Measurements from ENCODE around the gene NIP7. TPM values are rescaled to one million over a fixed set of nuclear protein-coding genes. Genes with fewer than 3 reads are reported as not detected.

NIP7 gene
- total and polyA plus RNA-seq, 2 donors from 2014 or later = 9.9 to 20.2 TPM

DNA sequence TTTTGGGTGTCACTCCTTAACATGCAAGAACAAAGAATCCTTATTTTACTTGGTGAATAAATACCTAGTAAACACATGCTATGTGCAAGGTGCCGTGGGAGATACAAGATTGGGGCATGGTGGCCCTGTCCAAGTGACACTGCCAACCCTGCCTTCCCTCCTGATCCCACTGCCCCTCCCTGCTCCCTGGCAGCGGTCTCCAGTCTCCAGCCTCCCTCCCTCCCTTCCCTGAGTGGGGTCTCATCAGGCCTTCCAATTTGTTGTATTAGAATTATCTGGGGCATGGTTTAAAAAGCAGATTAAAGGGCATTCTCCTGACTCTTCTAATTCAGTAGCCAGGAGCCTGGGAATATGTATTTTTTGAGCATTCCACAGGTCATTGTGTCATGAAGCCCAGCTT lies 24.5 kb downstream of the NIP7 start:
- DNase-seq (no peak), FAIRE-seq (no peak)
- Histone ChIP-seq H3K4me3 (ENCODE audit: low read length in 3 of 3) (no peak overlapping the region), H3K36me3 (ENCODE audit: control insufficient read depth in 2 of 3, insufficient read depth in 3 of 3, low read length in 3 of 3) (peaks cover 10 to 41% (median 26%) of the 10 kb centered on the region in 3 donors), H3K9ac (ENCODE audit: low read length in 3 of 3) (no peak overlapping the region), H3K4me1 (ENCODE audit: control insufficient read depth in 2 of 3, insufficient read depth in 2 of 3, low read depth in 1 of 3, low read length in 3 of 3) (no peaks in the 10 kb centered on the region), H3K27me3 (ENCODE audit: control insufficient read depth, insufficient read depth, low read length) (no peaks in the 10 kb centered on the region), H3K27ac (ENCODE audit: low read depth in 2 of 2, low read length in 2 of 2) (no peak overlapping the region), H3K9me3 (ENCODE audit: control insufficient read depth in 2 of 3, insufficient read depth in 1 of 3, low read length in 3 of 3) (no peaks in the 10 kb centered on the region)
- TF ChIP-seq, protein P1, sequence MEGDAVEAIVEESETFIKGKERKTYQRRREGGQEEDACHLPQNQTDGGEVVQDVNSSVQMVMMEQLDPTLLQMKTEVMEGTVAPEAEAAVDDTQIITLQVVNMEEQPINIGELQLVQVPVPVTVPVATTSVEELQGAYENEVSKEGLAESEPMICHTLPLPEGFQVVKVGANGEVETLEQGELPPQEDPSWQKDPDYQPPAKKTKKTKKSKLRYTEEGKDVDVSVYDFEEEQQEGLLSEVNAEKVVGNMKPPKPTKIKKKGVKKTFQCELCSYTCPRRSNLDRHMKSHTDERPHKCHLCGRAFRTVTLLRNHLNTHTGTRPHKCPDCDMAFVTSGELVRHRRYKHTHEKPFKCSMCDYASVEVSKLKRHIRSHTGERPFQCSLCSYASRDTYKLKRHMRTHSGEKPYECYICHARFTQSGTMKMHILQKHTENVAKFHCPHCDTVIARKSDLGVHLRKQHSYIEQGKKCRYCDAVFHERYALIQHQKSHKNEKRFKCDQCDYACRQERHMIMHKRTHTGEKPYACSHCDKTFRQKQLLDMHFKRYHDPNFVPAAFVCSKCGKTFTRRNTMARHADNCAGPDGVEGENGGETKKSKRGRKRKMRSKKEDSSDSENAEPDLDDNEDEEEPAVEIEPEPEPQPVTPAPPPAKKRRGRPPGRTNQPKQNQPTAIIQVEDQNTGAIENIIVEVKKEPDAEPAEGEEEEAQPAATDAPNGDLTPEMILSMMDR (IDR thresholded peaks at IDR 0.05; ENCODE audit: borderline replicate concordance, extremely low read depth, insufficient read depth) = no peak
- intact Hi-C loops (cut with DNase I) = no loop called here

DNA sequence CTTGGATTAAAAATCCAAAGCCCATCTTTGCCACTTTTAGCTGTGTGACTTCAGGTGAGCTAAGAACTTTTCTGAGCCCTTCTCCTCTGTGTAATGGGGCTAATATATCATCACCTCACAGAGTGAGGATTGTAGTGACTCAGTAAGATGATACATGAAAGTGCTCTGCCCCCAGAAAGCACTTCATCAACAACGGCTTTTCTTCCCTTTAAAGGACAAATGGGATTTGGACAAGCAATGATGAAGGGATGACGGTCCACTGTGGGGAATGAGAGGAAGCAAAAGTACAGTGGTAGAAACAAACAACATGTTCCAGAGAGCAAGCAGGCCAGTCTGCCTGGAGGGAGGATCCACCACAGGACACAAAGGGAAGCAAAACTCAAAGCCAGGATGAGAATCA lies 26.3 kb downstream of the NIP7 start:
- H3K9me3 ChIP-seq (ENCODE audit: control insufficient read depth in 2 of 3, insufficient read depth in 1 of 3, low read length in 3 of 3) = no peaks in the 10 kb centered on the region
- DNase-seq (no peak), FAIRE-seq (no peak)
- H3K27me3 ChIP-seq (ENCODE audit: control insufficient read depth, insufficient read depth, low read length) = no peaks in the 10 kb centered on the region
- no peaks in the 10 kb centered on the region for H3K4me1 ChIP-seq (ENCODE audit: control insufficient read depth in 2 of 3, insufficient read depth in 2 of 3, low read depth in 1 of 3, low read length in 3 of 3)
- H3K4me3 ChIP-seq (ENCODE audit: low read length in 3 of 3) = no peak overlapping the region
- H3K36me3 ChIP-seq (ENCODE audit: control insufficient read depth in 2 of 3, insufficient read depth in 3 of 3, low read length in 3 of 3) = peaks cover 16 to 55% (median 38%) of the 10 kb centered on the region in 3 donors
- intact Hi-C loops (cut with DNase I) = no loop called here
- H3K27ac ChIP-seq (ENCODE audit: low read depth in 2 of 2, low read length in 2 of 2) = no peak overlapping the region
- no peak overlapping the region for H3K9ac ChIP-seq (ENCODE audit: low read length in 3 of 3)
- TF ChIP-seq, protein P1 (IDR thresholded peaks at IDR 0.05; ENCODE audit: borderline replicate concordance, extremely low read depth, insufficient read depth) = no peak

DNA sequence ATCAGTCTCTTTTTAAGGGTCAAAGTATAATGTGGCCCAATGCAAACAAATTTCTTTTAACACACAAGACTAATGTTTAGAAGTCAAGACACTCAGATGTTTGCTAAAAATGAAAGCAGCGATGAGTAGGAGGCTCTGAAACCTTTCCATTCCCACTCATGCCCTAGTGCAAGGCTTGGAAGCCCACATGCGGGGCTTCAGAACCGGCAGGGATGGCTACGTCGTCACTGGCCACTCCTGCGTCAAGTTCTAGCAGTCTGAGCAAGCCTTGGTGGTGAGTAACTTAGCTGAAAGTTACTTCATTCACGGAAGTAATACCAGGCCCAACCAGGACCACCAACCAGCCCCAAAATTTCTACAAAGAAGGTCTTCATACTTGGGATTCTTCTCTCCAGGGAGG lies 26.9 kb downstream of the NIP7 start:
- Histone ChIP-seq H3K36me3 (ENCODE audit: control insufficient read depth in 2 of 3, insufficient read depth in 3 of 3, low read length in 3 of 3) (peaks cover 16 to 56% (median 38%) of the 10 kb centered on the region in 3 donors), H3K9me3 (ENCODE audit: control insufficient read depth in 2 of 3, insufficient read depth in 1 of 3, low read length in 3 of 3) (no peaks in the 10 kb centered on the region)

More for the DNA sequence above, 26.9 kb downstream of the NIP7 start:
- Histone ChIP-seq H3K4me3 (ENCODE audit: low read length in 3 of 3) (no peak overlapping the region), H3K27ac (ENCODE audit: low read depth in 2 of 2, low read length in 2 of 2) (no peak overlapping the region), H3K9ac (ENCODE audit: low read length in 3 of 3) (no peak overlapping the region), H3K27me3 (ENCODE audit: control insufficient read depth, insufficient read depth, low read length) (no peaks in the 10 kb centered on the region), H3K4me1 (ENCODE audit: control insufficient read depth in 2 of 3, insufficient read depth in 2 of 3, low read depth in 1 of 3, low read length in 3 of 3) (no peaks in the 10 kb centered on the region)
- FAIRE-seq = no peak
- intact Hi-C loops (cut with DNase I) = no loop called here
- TF ChIP-seq, protein P1 (IDR thresholded peaks at IDR 0.05; ENCODE audit: borderline replicate concordance, extremely low read depth, insufficient read depth) = no peak
- DNase-seq = no peak
